GM12878 (cell line): ENCODE data around the gene SKA1. TPM values are rescaled to one million over a fixed set of nuclear protein-coding genes. Genes with fewer than 3 reads are reported as not detected.
A peak's percentile ranks its signal among the peaks of the same experiment; 100 is the strongest.

Experiments used
- ATAC-seq: fragments of 200-7000 bp; cut with Tn5 transposase; 3 replicates; pipeline ENCODE4 v1.9.1; 2020; ENCODE audit warnings: mild to moderate bottlenecking, moderate library complexity
- BruUV-seq: library from RNA; stranded (reverse); fragments of 400-500 nt; replicated peaks from 2 replicates; lab custom pipeline; 2021; lab: Mats Ljungman, UMichigan
- CTCF ChIA-PET: fragments of 300-600 bp; sonication (Branson Sonifier 250); formaldehyde crosslinking; extraction: SDS; loops from one replicate; lab custom pipeline; 2021; ENCODE audit warnings: inconsistent platforms; lab: Yijun Ruan, JAX
- POLR2A ChIA-PET: fragments of 350-600 bp; formaldehyde crosslinking; extraction: SDS; loops from one replicate; lab custom pipeline; 2021; ENCODE audit warnings: inconsistent platforms; lab: Charles Lee
- RAD21 ChIA-PET: fragments of 300-600 bp; sonication (Branson Sonifier 250); formaldehyde crosslinking; loops from one replicate; lab custom pipeline; 2023; ENCODE audit warnings: antibody characterized with exemption; ENCODE audit not compliant: unreplicated experiment; lab: Charles Lee
- SMC1A ChIA-PET: fragments of 300-600 bp; sonication (Branson Sonifier 250); formaldehyde crosslinking; loops from one replicate; lab custom pipeline; 2023; ENCODE audit not compliant: unreplicated experiment, uncharacterized antibody; lab: Charles Lee
- DNase-seq: peaks from one replicate; pipeline ENCODE4 v3.0.0-alpha.2; 2011; ENCODE audit warnings: low read depth, low spot score
- FAIRE-seq: peaks from 3 replicates; lab custom pipeline; 2011; peaks lifted over from hg19 to GRCh38; lab: Jason Lieb, UNC
- H2AFZ ChIP-seq: 2 replicates; pipeline ENCODE4 v1.6.0; 2011; ENCODE audit warnings: low read depth, low read length, control low read depth; ENCODE audit not compliant: control insufficient read depth
- H3K27ac ChIP-seq: 2 replicates; pipeline ENCODE4 v1.5.1; 2011; ENCODE audit warnings: control low read depth; ENCODE audit not compliant: control insufficient read depth, insufficient read depth
- H3K27me3 ChIP-seq, 2 experiments: replicated peaks in 1 of 2; 2 replicates each; pipeline versions ENCODE4 v1.6.0 to v1.6.1; 2011; ENCODE audit warnings: low read length in 1 of 2; ENCODE audit not compliant: control insufficient read depth in 2 of 2, insufficient read depth in 2 of 2
- H3K36me3 ChIP-seq, 2 experiments: 2 replicates each; pipeline ENCODE4 v1.5.1; 2011; ENCODE audit warnings: low read length in 1 of 2; ENCODE audit not compliant: control insufficient read depth in 2 of 2, insufficient read depth in 2 of 2
- H3K4me1 ChIP-seq: 2 replicates; pipeline ENCODE4 v1.6.1; 2011; ENCODE audit warnings: mild to moderate bottlenecking, low read length, moderate library complexity, mixed read lengths; ENCODE audit not compliant: control insufficient read depth, insufficient read depth
- H3K4me2 ChIP-seq: 2 replicates; pipeline ENCODE4 v1.6.0; 2011; ENCODE audit warnings: control low read depth; ENCODE audit not compliant: control insufficient read depth, insufficient read depth
- H3K4me3 ChIP-seq: fragments of 200-600 bp; sonication (generic); 2 replicates; pipeline ENCODE4 v1.5.1; 2016
- H3K79me2 ChIP-seq: 2 replicates; pipeline ENCODE4 v1.6.0; 2011; ENCODE audit warnings: low read length; ENCODE audit not compliant: control insufficient read depth, insufficient read depth
- H3K9ac ChIP-seq: 2 replicates; pipeline ENCODE4 v1.8.0; 2011; ENCODE audit warnings: low read length, control low read depth, mixed read lengths; ENCODE audit not compliant: control insufficient read depth, insufficient read depth
- H3K9me3 ChIP-seq: replicated peaks from 3 replicates; pipeline ENCODE4 v1.5.1; 2011; ENCODE audit warnings: mild to moderate bottlenecking, low read length; ENCODE audit not compliant: control insufficient read depth, insufficient read depth
- H4K20me1 ChIP-seq: 2 replicates; pipeline ENCODE4 v1.6.0; 2011; ENCODE audit not compliant: control insufficient read depth, insufficient read depth
- CBX3 ChIP-seq: fragments of 200-600 bp; sonication (generic); IDR thresholded peaks from 2 replicates; pipeline ENCODE4 v1.6.1; 2016; ENCODE audit warnings: low read depth, borderline replicate concordance
- CEBPB ChIP-seq, 2 experiments: fragments of 150-350 bp in 1 of 2; IDR thresholded peaks; 2 replicates each; pipeline ENCODE4 v1.6.1; 2012 to 2014; ENCODE audit warnings: low read depth in 2 of 2, low read length in 2 of 2, borderline replicate concordance in 1 of 2, inconsistent platforms in 1 of 2
- EGR1 ChIP-seq, 2 experiments: IDR thresholded peaks; 1 replicate in 1 of 2; 2 replicates in 1 of 2; pipeline ENCODE4 v1.6.1; 2011 to 2012; ENCODE audit warnings: low read depth in 2 of 2, low read length in 2 of 2, borderline replicate concordance in 1 of 2, mild to moderate bottlenecking in 1 of 2, moderate library complexity in 1 of 2
- FOXK2 ChIP-seq: fragments of 450-650 bp; IDR thresholded peaks from 2 replicates; pipeline ENCODE4 v1.6.1; 2017; ENCODE audit warnings: mild to moderate bottlenecking, moderate library complexity
- MTA2 ChIP-seq: fragments of 450-650 bp; IDR thresholded peaks from 2 replicates; pipeline ENCODE4 v1.6.1; 2016; ENCODE audit warnings: low read depth, mild to moderate bottlenecking, moderate library complexity
- NBN ChIP-seq: fragments of 450-650 bp; IDR thresholded peaks from 2 replicates; pipeline ENCODE4 v1.6.1; 2016
- SMAD5 ChIP-seq: IDR thresholded peaks from 2 replicates; pipeline ENCODE4 v1.6.1; 2016; ENCODE audit warnings: antibody characterized with exemption, low read depth
- TAF1 ChIP-seq: IDR thresholded peaks from 2 replicates; pipeline ENCODE4 v1.6.1; 2011; ENCODE audit warnings: mild to moderate bottlenecking, low read depth, low read length, borderline replicate concordance
- WGBS: methylation state at CpG from one replicate; pipeline ENCODE4 v1.1.6; 2016; ENCODE audit warnings: low lambda C conversion rate; ENCODE audit not compliant: insufficient replicate concordance, insufficient coverage; ENCODE audit errors: missing lambda C conversion rate; 5-methylcytosine and 5-hydroxymethylcytosine counted together
- in situ Hi-C: fragments of 300-500 bp; cut with MboI; formaldehyde crosslinking; loops from 9 replicates; pipeline ENCODE4 v1.14.3; 2018; ENCODE audit warnings: mixed read lengths
- intact Hi-C: fragments of 100-400 bp; cut with micrococcal nuclease; formaldehyde crosslinking; loops from one replicate; pipeline ENCODE4 v1.14.2; 2022; ENCODE audit not compliant: unreplicated experiment
- polyA plus RNA-seq, 11 experiments: library from polyadenylated mRNA; depleted of rRNA in 4 of 11; unstranded in 6 of 11; stranded (reverse) in 5 of 11; fragments of >200 nt; fragmentation: Nextera tagmentation in 4 of 11; fragmentation: Illumina TruSeq in 1 of 11; extraction: Ambion mirVana in 4 of 11; extraction: Trizol in 1 of 11; gene quantifications; 1 replicate in 1 of 11; 2 replicates in 10 of 11; pipeline versions ENCODE4 v1.2.1 to v1.2.3, GENCODE V29; 2011 to 2016; ENCODE audit warnings: inconsistent platforms in 2 of 11, missing spikeins in 2 of 11, low read depth in 1 of 11
- total RNA-seq, 4 experiments: library from RNA; depleted of rRNA in 3 of 4; stranded (reverse); fragments of >200 nt in 3 of 4; fragmentation: Illumina TruSeq in 1 of 4; extraction: Trizol in 1 of 4; gene quantifications; 2 replicates each; pipeline versions ENCODE4 v1.2.1 to v1.2.3, GENCODE V29; 2013 to 2021
- TF ChIP-seq, protein P1 (sequence below): fragments of 450-650 bp; IDR thresholded peaks from 2 replicates; pipeline ENCODE4 v1.6.1; 2016; ENCODE audit warnings: mild to moderate bottlenecking, moderate library complexity, borderline replicate concordance

The SKA1 gene
- total and polyA plus RNA-seq, 10 of the 15 experiments (the other 5 are each of a cell fraction or from before 2014, with no cell fraction given): 16.4 to 36.7 (median 31.1) TPM

- Histone ChIP-seq H3K27ac (no peak overlapping the region), H3K36me3 (no peaks in the 10 kb centered on the region), H4K20me1 (no peaks in the 10 kb centered on the region), H3K4me3 (no peak overlapping the region), H3K9me3 (no peaks in the 10 kb centered on the region; the same call in 2 of the 3 replicates), H3K79me2 (no peaks in the 10 kb centered on the region), H3K4me2 (no peak overlapping the region), H3K4me1 (peaks cover 15% of the 10 kb centered on the region), H3K9ac (no peak overlapping the region), H3K27me3 (no peaks in the 10 kb centered on the region; a peak in 2 of 4 replicates), H2AFZ (no peak overlapping the region)
- WGBS: 21% methylated on average over 2 of the region's 2 CpGs
- CTCF ChIA-PET: interaction anchor here (0.6 to 8.4 kb wide), 8 partner anchors 15 to 156 kb away, joined by 3 to 226 read pairs (median 4); partner anchors contain the start of gene SKA1
- DNase-seq: no peak
- ATAC-seq: no peak
- no peak for FAIRE-seq
- POLR2A ChIA-PET: interaction anchor here (1.2 to 1.5 kb wide), 2 partner anchors 12 to 14 kb away, joined by 3 to 4 read pairs; no protein-coding TSS in a partner anchor
- intact Hi-C loops (loop anchor here (2.0 to 10.0 kb wide), 3 partner anchors 158 to 349 kb away; no protein-coding TSS in a partner anchor), in situ Hi-C loops (loop anchor here (5.0 to 10.0 kb wide), 3 partner anchors 75 to 245 kb away; partner anchors contain the start of genes CXXC1 and MBD1)
- BruUV-seq: no TSS peak
- 0 out of 2 replicates have a peak, but pooled peaks have one; percentile 13 for TF ChIP-seq MTA2
- no peak for TF ChIP-seq CBX3
- TF ChIP-seq CEBPB (IDR thresholded peaks at IDR 0.05; ENCODE audit: borderline replicate concordance in 1 of 2, low read depth in 2 of 2, low read length in 2 of 2): no peak
- SMC1A ChIA-PET: interaction anchor here (1.4 to 6.4 kb wide), 5 partner anchors 34 to 156 kb away, joined by 3 to 145 read pairs (median 6); no protein-coding TSS in a partner anchor
- RAD21 ChIA-PET: interaction anchor here (1.1 to 1.7 kb wide), 2 partner anchors 94 to 163 kb away, joined by 3 read pairs; partner anchors contain the start of gene CFAP53
Measured at GRCh38 chr18:50359806-50360205, 15.0 kb upstream of the SKA1 start.

- ChIA-PET CTCF (interaction anchor here (1.1 to 8.4 kb wide), 3 partner anchors 72 to 157 kb away, joined by 3 to 226 read pairs (median 4); no protein-coding TSS in a partner anchor), SMC1A (no interaction called here), RAD21 (interaction anchor here (1.7 kb wide), 1 partner anchor 94 kb away, joined by 3 read pairs; the partner anchor contains the start of gene CFAP53), POLR2A (no interaction called here)
- no peak for DNase-seq
- Histone ChIP-seq H3K79me2 (no peaks in the 10 kb centered on the region), H3K4me3 (no peak overlapping the region), H3K4me1 (peaks cover 15% of the 10 kb centered on the region), H3K36me3 (no peaks in the 10 kb centered on the region), H4K20me1 (no peaks in the 10 kb centered on the region), H3K27ac (no peak overlapping the region), H2AFZ (no peak overlapping the region), H3K9ac (no peak overlapping the region), H3K27me3 (no peaks in the 10 kb centered on the region; a peak in 2 of 4 replicates), H3K9me3 (no peaks in the 10 kb centered on the region), H3K4me2 (no peak overlapping the region)
- intact Hi-C loops (loop anchor here (2.0 kb wide), 1 partner anchor 350 kb away; no protein-coding TSS in a partner anchor), in situ Hi-C loops (no loop called here)
- no peak for ATAC-seq
- FAIRE-seq: no peak
- no TSS peak for BruUV-seq
- WGBS: 12% methylated on average over 2 of the region's 2 CpGs
- TF ChIP-seq EGR1 (IDR thresholded peaks at IDR 0.05; ENCODE audit: borderline replicate concordance in 1 of 2, low read depth in 2 of 2, low read length in 2 of 2): no peak
- no peak for TF ChIP-seq TAF1
- TF ChIP-seq NBN: no peak
- TF ChIP-seq FOXK2: no peak
- TF ChIP-seq, protein P1, sequence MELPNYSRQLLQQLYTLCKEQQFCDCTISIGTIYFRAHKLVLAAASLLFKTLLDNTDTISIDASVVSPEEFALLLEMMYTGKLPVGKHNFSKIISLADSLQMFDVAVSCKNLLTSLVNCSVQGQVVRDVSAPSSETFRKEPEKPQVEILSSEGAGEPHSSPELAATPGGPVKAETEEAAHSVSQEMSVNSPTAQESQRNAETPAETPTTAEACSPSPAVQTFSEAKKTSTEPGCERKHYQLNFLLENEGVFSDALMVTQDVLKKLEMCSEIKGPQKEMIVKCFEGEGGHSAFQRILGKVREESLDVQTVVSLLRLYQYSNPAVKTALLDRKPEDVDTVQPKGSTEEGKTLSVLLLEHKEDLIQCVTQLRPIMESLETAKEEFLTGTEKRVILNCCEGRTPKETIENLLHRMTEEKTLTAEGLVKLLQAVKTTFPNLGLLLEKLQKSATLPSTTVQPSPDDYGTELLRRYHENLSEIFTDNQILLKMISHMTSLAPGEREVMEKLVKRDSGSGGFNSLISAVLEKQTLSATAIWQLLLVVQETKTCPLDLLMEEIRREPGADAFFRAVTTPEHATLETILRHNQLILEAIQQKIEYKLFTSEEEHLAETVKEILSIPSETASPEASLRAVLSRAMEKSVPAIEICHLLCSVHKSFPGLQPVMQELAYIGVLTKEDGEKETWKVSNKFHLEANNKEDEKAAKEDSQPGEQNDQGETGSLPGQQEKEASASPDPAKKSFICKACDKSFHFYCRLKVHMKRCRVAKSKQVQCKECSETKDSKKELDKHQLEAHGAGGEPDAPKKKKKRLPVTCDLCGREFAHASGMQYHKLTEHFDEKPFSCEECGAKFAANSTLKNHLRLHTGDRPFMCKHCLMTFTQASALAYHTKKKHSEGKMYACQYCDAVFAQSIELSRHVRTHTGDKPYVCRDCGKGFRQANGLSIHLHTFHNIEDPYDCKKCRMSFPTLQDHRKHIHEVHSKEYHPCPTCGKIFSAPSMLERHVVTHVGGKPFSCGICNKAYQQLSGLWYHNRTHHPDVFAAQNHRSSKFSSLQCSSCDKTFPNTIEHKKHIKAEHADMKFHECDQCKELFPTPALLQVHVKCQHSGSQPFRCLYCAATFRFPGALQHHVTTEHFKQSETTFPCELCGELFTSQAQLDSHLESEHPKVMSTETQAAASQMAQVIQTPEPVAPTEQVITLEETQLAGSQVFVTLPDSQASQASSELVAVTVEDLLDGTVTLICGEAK: no peak
- no peak for TF ChIP-seq SMAD5
Measured at GRCh38 chr18:50360611-50361010, 14.2 kb upstream of the SKA1 start.
